Measurements from ENCODE around the gene UCN3. TPM values are rescaled to one million over a fixed set of nuclear protein-coding genes. Genes with fewer than 3 reads are reported as not detected.
"Not testable (repeated sequence)": the region's sequence is repeated elsewhere in the genome, so short reads cannot be mapped to it uniquely, and the experiment has no call there.

UCN3 gene
- polyA plus RNA-seq, 2 of the 4 experiments (the other 2 are of a cell fraction): not detected

GRCh38 chr10:5376450-5376849, 11.7 kb downstream of the UCN3 start:
- DNase-seq (ENCODE audit: low read depth in 1 of 2, low spot score in 1 of 2) (no peak), ATAC-seq (no peak; a peak in 1 of 6 replicates), FAIRE-seq (no peak)
- Histone ChIP-seq H3K9me3 (no peaks in the 10 kb centered on the region), H3K4me2 (no peak overlapping the region), H3K4me3 (no peak overlapping the region), H3K4me1 (no peaks in the 10 kb centered on the region), H3K27ac (no peak overlapping the region)
- WGBS (ENCODE audit: missing lambda C conversion rate): 92% methylated on average over 4 of the region's 4 CpGs
- ChIA-PET POLR2A (no interaction called here), CTCF (interaction anchor here (0.8 to 1.3 kb wide), 2 partner anchors 8 to 562 kb away, joined by 3 to 5 read pairs; no protein-coding TSS in a partner anchor)
- TF ChIP-seq NR3C1 (IDR thresholded peaks at IDR 0.05): no peak
- TF ChIP-seq ESRRA (IDR thresholded peaks at IDR 0.05; ENCODE audit: borderline replicate concordance, low read length): no peak
- TF ChIP-seq E2F6 (IDR thresholded peaks at IDR 0.05; ENCODE audit: borderline replicate concordance, low read depth): no peak
- TF ChIP-seq RARB (CRISPR knock-in tag; IDR thresholded peaks at IDR 0.05): no peak
- TF ChIP-seq HOXB5 (CRISPR knock-in tag; IDR thresholded peaks at IDR 0.05): no peak
- TF ChIP-seq MAZ (IDR thresholded peaks at IDR 0.05; ENCODE audit: borderline replicate concordance, low read depth, low read length): no peak

GRCh38 chr10:5379202-5379601, 14.4 kb downstream of the UCN3 start:
- ATAC-seq; FAIRE-seq; H3K27ac ChIP-seq; H3K9me3 ChIP-seq; DNase-seq (ENCODE audit: low read depth in 1 of 2, low spot score in 1 of 2); H3K4me1 ChIP-seq; H3K4me3 ChIP-seq; H3K4me2 ChIP-seq; POLR2A ChIA-PET: not testable (repeated sequence)
- CTCF ChIA-PET: interaction anchor here (1.2 to 2.0 kb wide), 5 partner anchors 11 to 564 kb away, joined by 3 to 13 read pairs (median 5); no protein-coding TSS in a partner anchor
- WGBS (ENCODE audit: missing lambda C conversion rate): 91% methylated on average over 5 of the region's 5 CpGs

DNA sequence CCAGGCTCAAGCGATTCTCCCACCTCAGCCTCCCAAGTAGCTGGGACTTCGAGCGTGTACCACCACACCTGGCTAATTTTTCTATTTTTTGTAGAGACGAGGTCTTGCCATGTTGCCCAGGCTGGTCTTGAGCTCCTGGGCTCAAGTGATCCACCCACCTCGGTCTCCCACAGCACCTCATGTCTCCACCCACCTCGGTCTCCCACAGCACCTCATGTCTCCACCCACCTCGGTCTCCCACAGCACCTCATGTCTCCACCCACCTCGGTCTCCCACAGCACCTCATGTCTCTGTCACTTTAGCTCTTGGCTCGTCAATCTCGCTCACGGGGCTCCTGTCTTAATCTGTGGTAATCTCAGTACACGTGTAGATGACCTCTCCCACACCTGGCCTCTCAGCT, 15.6 kb downstream of the UCN3 start:
- 96% methylated on average over 12 of the region's 12 CpGs for WGBS (ENCODE audit: missing lambda C conversion rate)
- not testable (repeated sequence) for FAIRE-seq; H3K4me2 ChIP-seq; DNase-seq (ENCODE audit: low read depth in 1 of 2, low spot score in 1 of 2); ATAC-seq; H3K4me3 ChIP-seq; H3K9me3 ChIP-seq
- CTCF ChIA-PET: interaction anchor here (0.6 to 2.0 kb wide), 7 partner anchors 12 to 565 kb away, joined by 3 to 13 read pairs (median 4); no protein-coding TSS in a partner anchor
- Histone ChIP-seq H3K4me1 (peaks cover 10% of the 10 kb centered on the region), H3K27ac (peak overlapping the region in 1 of 2 experiments; percentile 34; a peak in 1 of 6 replicates)
- POLR2A ChIA-PET: interaction anchor here (0.6 kb wide), 1 partner anchor 48 kb away, joined by 4 read pairs; no protein-coding TSS in a partner anchor

DNA sequence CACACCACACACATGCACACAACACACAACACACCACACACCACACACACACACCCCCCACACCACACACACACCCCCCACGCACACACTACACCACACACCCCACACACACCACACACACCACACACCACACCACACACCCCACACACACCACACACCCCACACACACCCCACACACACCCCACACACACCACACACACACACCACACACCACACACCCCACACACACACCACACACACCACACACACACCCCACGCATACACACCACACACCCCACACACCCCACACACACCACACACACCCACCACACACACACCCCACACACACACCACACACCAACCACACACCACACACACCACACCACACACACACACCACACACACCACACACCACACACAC, 16.4 kb downstream of the UCN3 start:
- no peak for FAIRE-seq
- Histone ChIP-seq H3K9me3 (no peaks in the 10 kb centered on the region), H3K4me1 (peaks cover 10% of the 10 kb centered on the region), H3K4me3 (no peak overlapping the region), H3K4me2 (no peak overlapping the region), H3K27ac (peak overlapping the region in 1 of 2 experiments; percentile 61; a peak in 3 of 6 replicates)
- no peak for DNase-seq (ENCODE audit: low read depth in 1 of 2, low spot score in 1 of 2)
- no peak for TF ChIP-seq TP53 (CRISPR knock-in tag; IDR thresholded peaks at IDR 0.05)
- TF ChIP-seq ZNF302 (CRISPR knock-in tag; IDR thresholded peaks at IDR 0.05): no peak
- no peak for TF ChIP-seq SREBF2 (IDR thresholded peaks at IDR 0.05)
- no peak for TF ChIP-seq NR3C1 (IDR thresholded peaks at IDR 0.05)
- no peak for TF ChIP-seq KDM5A (IDR thresholded peaks at IDR 0.05)
- no peak for TF ChIP-seq CHD2 (IDR thresholded peaks at IDR 0.05; ENCODE audit: low read length, partially characterized antibody)
- TF ChIP-seq GATA3 (IDR thresholded peaks at IDR 0.05; ENCODE audit: borderline replicate concordance): no peak
- no peak for TF ChIP-seq MAFK (IDR thresholded peaks at IDR 0.05; ENCODE audit: partially characterized antibody)
- no peak for TF ChIP-seq TFCP2L1 (CRISPR knock-in tag; IDR thresholded peaks at IDR 0.05)
- TF ChIP-seq POLR2AphosphoS2 (conservative IDR thresholded peaks at IDR 0.05; ENCODE audit: low read length): no peak
- TF ChIP-seq, protein P1, sequence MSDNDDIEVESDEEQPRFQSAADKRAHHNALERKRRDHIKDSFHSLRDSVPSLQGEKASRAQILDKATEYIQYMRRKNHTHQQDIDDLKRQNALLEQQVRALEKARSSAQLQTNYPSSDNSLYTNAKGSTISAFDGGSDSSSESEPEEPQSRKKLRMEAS (IDR thresholded peaks at IDR 0.05): no peak
- no peak for TF ChIP-seq HDAC2 (IDR thresholded peaks at IDR 0.05)
- no peak for ATAC-seq
- 38% methylated on average over 1 of the region's 2 CpGs for WGBS (ENCODE audit: missing lambda C conversion rate)
- ChIA-PET CTCF (interaction anchor here (1.5 to 2.0 kb wide), 3 partner anchors 53 to 566 kb away, joined by 4 to 7 read pairs (median 5); no protein-coding TSS in a partner anchor), POLR2A (no interaction called here)

- CTCF ChIA-PET: interaction anchor here (0.6 to 0.8 kb wide), 2 partner anchors 14 to 22 kb away, joined by 3 read pairs; no protein-coding TSS in a partner anchor
- WGBS (ENCODE audit: missing lambda C conversion rate): 89% methylated on average over 2 of the region's 2 CpGs
- POLR2A ChIA-PET: no interaction called here
- DNase-seq (ENCODE audit: low read depth in 1 of 2, low spot score in 1 of 2) (no peak), ATAC-seq (no peak), FAIRE-seq (no peak)
- H3K9me3 ChIP-seq: peaks cover 13% of the 10 kb centered on the region
- H3K27ac ChIP-seq: peak overlapping the region; percentile 7 to 67; a peak in 2 of 6 replicates
- H3K4me3 ChIP-seq: no peak overlapping the region
- peaks cover 10% of the 10 kb centered on the region for H3K4me1 ChIP-seq
- H3K4me2 ChIP-seq: no peak overlapping the region
- no peak for TF ChIP-seq EP300 (IDR thresholded peaks at IDR 0.05)
- no peak for TF ChIP-seq FOXS1 (CRISPR knock-in tag; IDR thresholded peaks at IDR 0.05)
- no peak for TF ChIP-seq CHD4 (IDR thresholded peaks at IDR 0.05; ENCODE audit: borderline replicate concordance)
- TF ChIP-seq TFCP2L1 (CRISPR knock-in tag; IDR thresholded peaks at IDR 0.05): no peak
- no peak for TF ChIP-seq MYC (IDR thresholded peaks at IDR 0.05; ENCODE audit: borderline replicate concordance, low read length)
- TF ChIP-seq, protein P2, sequence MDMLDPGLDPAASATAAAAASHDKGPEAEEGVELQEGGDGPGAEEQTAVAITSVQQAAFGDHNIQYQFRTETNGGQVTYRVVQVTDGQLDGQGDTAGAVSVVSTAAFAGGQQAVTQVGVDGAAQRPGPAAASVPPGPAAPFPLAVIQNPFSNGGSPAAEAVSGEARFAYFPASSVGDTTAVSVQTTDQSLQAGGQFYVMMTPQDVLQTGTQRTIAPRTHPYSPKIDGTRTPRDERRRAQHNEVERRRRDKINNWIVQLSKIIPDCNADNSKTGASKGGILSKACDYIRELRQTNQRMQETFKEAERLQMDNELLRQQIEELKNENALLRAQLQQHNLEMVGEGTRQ (IDR thresholded peaks at IDR 0.05): no peak
- no peak for TF ChIP-seq BHLHE40 (IDR thresholded peaks at IDR 0.05; ENCODE audit: low read depth, low read length)
- TF ChIP-seq MAFK (IDR thresholded peaks at IDR 0.05; ENCODE audit: partially characterized antibody): no peak
- TF ChIP-seq HOXA7 (CRISPR knock-in tag; IDR thresholded peaks at IDR 0.05): no peak
- TF ChIP-seq, protein P3, sequence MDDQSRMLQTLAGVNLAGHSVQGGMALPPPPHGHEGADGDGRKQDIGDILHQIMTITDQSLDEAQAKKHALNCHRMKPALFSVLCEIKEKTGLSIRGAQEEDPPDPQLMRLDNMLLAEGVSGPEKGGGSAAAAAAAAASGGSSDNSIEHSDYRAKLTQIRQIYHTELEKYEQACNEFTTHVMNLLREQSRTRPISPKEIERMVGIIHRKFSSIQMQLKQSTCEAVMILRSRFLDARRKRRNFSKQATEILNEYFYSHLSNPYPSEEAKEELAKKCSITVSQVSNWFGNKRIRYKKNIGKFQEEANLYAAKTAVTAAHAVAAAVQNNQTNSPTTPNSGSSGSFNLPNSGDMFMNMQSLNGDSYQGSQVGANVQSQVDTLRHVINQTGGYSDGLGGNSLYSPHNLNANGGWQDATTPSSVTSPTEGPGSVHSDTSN (IDR thresholded peaks at IDR 0.05): no peak
- TF ChIP-seq POLR2AphosphoS2 (conservative IDR thresholded peaks at IDR 0.05; ENCODE audit: low read length): no peak
Observed at GRCh38 chr10:5385224-5385623, 20.5 kb downstream of the UCN3 start.
